Spleen (tissue), 7 donors: ENCODE measurements around the gene CAMTA1.

Experiments used
- POLR2A ChIP-seq, 3 donors: fragments of 450-650 bp; IDR thresholded peaks; one replicate each; pipeline ENCODE4 v1.5.1; 2017; ENCODE audit warnings: antibody characterized with exemption in 3 of 3, mild to moderate bottlenecking in 1 of 3
- POLR2AphosphoS5 ChIP-seq, 3 donors: sonication (generic); formaldehyde crosslinking; IDR thresholded peaks; one replicate each; pipeline ENCODE4 v1.5.1; 2017; ENCODE audit warnings: antibody characterized with exemption in 3 of 3
- TF ChIP-seq, protein P1 (sequence below), 11 experiments: fragments of 200-600 bp in 7 of 11; fragments of 450-650 bp in 4 of 11; sonication (generic) in 4 of 11; IDR thresholded peaks in 8 of 11; conservative IDR thresholded peaks in 3 of 11; 1 replicate in 7 of 11; 2 replicates in 4 of 11; pipeline versions ENCODE4 v1.4.0 to v1.8.0; 2016 to 2021; ENCODE audit warnings: antibody characterized with exemption in 11 of 11, inconsistent platforms in 4 of 11, mild to moderate bottlenecking in 1 of 11
- donor health status: DM: no; HTN: no; CAD: no; lungs with moderate emphysema.
- donor health status: DM: no; HTN: no; CAD: no.
- donor health status: DM: no; HTN: no; CAD: no.

DNA sequence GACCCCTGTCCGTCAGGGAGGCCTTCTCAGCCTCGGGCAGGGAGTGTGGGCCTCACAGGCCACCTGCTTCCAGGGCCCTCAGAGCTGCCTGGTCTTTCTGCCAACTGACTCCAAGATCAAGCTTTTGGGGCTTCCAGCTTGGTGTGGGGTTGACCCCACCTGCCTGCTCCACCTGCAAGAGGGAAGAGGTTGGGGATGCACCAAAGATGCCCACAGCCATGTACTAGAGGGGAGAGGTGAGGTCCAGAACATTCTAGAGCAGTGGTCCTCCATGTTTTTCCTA, 719.1 kb downstream of the CAMTA1 start:
- TF ChIP-seq, protein P1, sequence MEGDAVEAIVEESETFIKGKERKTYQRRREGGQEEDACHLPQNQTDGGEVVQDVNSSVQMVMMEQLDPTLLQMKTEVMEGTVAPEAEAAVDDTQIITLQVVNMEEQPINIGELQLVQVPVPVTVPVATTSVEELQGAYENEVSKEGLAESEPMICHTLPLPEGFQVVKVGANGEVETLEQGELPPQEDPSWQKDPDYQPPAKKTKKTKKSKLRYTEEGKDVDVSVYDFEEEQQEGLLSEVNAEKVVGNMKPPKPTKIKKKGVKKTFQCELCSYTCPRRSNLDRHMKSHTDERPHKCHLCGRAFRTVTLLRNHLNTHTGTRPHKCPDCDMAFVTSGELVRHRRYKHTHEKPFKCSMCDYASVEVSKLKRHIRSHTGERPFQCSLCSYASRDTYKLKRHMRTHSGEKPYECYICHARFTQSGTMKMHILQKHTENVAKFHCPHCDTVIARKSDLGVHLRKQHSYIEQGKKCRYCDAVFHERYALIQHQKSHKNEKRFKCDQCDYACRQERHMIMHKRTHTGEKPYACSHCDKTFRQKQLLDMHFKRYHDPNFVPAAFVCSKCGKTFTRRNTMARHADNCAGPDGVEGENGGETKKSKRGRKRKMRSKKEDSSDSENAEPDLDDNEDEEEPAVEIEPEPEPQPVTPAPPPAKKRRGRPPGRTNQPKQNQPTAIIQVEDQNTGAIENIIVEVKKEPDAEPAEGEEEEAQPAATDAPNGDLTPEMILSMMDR (IDR thresholded peaks at IDR 0.05 in 8 of 11, conservative IDR thresholded peaks at IDR 0.05 in 3 of 11): no peak
- TF ChIP-seq POLR2A (IDR thresholded peaks at IDR 0.05): no peak
- TF ChIP-seq POLR2AphosphoS5 (IDR thresholded peaks at IDR 0.05): no peak
